ENCODE results near the gene RAG1. TPM values are rescaled to one million over a fixed set of nuclear protein-coding genes. Genes with fewer than 3 reads are reported as not detected.
A peak's percentile ranks its signal among the peaks of the same experiment; 100 is the strongest.
"Not testable (repeated sequence)": the region's sequence is repeated elsewhere in the genome, so short reads cannot be mapped to it uniquely, and the experiment has no call there.

The RAG1 gene
- 2.6 and 5.6 TPM in 2 replicates for total RNA-seq
- polyA plus RNA-seq (2012) = 2.3 TPM

DNA sequence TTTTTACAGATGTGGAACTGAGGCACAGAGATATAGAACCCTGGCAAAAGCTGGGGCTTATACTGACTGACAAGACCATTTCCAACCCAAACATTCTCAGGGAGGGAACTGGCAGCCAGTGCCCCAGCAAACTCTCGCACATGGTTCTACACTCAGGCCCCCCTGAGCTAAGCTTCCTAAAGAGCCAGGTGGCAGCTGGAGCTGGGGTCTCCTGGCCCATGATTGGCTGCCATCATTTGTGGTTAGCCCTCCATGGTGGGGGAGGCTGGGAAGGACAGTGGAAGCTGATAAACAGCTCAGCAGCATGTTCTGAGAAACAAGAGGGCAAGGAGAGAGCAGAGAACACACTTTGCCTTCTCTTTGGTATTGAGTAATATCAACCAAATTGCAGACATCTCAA, at the start of gene RAG1:
Gene RAG1 (plus strand): TSS at position 314 of the 400 bp plus-strand sequence. CDS start 5,298 bp downstream, outside the sequence.
- DNase-seq (ENCODE audit: low read depth) = no peak

DNA sequence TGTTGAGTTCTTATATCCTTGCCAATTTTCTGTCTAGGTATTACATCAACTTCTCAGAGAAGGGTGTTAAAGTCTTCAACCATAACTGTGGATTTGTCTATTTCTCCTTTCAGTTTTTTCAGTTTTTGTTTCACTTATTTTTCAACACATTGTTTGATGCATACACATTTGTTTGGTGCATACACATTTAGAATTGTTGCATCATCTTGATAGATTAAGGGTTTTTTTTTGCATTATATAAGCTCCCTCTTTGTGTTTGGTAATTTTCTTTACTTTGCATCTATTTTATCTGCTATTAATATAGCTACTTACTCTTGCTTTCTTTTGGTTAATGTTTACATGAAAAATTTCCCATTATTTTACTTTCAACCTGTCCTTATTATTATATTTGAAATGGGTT, 37.0 kb upstream of the RAG1 start:
- DNase-seq (ENCODE audit: low read depth) = no peak

DNA sequence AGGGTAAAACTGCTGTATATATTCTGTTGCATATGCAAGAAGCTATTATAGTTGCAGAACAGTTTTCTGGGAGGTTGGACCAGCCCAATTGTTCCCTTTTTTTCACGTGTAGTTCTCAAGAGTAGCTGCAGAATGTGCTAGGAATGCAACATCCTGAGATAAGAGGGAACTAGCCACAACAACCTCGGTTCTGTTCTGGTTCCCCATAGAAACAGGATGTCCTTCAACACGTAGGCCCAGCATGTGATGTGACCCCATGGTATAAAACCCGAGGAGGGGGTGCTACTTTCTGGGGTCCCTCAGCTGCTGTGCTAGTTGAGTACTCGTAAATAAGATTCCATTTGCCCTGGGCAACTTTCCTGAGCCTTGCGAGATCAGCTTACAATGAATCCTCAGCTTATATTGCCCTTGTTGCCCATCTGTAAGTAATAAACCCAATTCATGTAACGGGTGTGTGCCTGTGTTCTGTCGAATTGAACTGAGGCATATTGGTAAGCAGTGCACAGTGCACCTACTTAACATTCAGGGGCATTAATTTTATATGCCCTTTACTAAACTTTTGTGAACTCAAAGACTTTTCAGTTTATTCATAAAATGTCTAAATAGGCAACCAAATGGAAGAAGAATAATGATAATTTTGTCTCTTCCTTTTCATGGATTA, 34.7 kb upstream of the RAG1 start:
- no peak for DNase-seq (ENCODE audit: low read depth)

DNA sequence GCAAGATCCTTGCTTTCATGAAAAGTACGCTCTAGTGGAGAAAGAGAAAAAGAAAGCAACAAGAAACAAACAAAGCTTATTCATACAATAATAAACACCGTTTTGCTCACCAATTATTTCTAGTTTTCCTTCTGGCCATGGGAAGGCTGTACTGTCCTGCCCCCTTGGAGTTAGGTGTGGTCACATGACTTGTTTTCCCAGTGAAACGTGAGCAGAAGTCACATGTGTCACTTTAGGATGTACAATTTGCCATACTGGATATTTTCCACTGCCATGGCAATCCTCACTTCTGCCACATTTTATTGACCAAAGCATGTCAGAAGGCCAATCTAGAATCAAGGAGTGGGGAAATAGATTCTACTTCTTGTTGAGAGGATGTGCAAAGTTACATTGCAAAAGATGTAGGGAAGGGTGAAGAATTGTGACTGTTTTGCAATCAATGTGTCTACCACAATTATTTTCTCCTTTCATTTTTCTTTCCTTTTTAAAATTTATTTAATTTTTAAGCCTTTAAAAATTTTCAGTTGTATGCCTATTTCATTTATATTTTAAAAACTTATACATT, 33.4 kb upstream of the RAG1 start:
- no peak for DNase-seq (ENCODE audit: low read depth)

DNA sequence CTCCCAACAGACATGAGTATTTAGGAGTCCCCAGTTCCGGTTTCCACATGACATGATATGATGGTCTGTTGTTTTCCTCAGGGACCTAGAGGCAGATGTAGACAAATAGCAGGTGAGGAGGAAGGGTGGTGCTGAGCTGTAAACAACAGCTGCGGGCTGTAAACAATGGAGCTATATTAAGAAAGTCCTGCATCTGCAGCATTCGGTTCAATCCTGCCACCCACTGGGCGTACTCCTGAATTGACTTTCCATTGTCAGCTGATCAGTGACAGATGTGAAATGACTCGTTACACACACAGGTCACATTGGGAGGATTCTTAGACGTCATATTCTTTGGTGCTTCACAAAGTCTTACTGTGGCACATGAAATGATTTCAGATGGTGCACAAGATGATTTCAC, 26.8 kb upstream of the RAG1 start:
- DNase-seq (ENCODE audit: low read depth) = peak; percentile 92

DNA sequence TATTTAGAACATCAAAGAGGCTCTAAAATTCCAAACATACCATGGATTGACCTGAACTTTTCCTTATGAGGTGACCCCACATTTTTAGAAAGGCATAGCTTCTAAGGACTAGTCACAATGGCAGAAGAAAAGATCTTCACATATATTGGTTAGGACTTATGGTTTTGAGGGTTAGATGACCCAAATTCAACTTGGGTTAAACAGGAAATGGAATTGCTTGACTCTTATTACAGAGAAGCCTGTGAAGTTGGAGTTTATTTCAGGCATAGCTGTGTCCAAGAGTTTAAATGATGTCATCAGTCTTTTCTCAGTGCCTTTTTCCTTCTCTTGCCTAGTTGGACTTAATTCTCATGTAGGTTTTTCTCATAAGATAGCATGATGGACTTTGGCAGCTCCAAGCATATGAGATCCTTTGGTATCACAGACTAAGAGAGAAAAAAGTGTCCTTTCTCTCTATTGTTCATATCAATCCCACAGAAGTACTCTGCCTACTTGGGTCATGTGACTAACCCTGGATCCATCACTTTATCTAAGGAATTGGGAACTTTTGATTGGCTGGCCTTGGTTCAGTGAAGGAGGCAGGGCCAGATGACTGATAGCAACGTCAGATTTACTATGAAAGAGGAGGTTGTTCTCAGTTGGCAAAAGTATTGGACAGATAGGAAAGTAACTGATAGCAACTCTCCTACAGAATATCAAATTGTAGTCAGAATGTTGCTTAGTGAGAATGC, 17.3 kb upstream of the RAG1 start:
- DNase-seq (ENCODE audit: low read depth) = no peak

DNA sequence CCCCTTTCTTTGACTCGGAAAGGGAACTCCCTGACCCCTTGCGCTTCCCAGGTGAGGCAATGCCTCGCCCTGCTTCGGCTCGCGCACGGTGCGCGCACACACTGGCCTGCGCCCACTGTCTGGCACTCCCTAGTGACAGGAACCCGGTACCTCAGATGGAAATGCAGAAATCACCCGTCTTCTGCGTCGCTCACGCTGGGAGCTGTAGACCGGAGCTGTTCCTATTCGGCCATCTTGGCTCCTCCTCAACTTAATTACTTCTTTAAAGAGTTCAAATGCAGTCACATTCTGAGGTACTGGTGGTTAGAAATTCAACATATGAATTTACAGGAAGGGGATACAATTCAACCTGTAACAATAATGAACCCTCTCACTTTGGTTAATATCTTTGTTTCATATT, 10.4 kb upstream of the RAG1 start:
- not testable (repeated sequence) for DNase-seq (ENCODE audit: low read depth)

DNA sequence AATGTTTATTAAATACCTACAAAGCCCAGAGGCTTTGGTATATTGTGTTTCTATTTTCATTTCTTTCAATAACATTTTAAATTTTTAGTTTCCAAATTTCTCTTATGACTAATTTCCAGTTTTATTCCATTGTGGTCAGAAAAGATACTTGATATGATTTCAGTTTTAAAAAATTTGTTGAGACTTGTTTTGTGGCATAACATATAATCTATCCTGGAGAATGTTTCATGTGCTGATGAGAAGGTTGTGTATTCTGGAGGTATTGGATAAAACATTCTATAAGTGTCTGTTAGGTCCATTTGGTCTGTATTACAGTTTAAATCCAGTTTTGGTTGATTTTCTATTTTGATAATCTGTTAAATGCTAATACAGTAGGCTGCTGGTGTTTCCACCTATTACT, 9.8 kb upstream of the RAG1 start:
- DNase-seq (ENCODE audit: low read depth) = no peak

DNA sequence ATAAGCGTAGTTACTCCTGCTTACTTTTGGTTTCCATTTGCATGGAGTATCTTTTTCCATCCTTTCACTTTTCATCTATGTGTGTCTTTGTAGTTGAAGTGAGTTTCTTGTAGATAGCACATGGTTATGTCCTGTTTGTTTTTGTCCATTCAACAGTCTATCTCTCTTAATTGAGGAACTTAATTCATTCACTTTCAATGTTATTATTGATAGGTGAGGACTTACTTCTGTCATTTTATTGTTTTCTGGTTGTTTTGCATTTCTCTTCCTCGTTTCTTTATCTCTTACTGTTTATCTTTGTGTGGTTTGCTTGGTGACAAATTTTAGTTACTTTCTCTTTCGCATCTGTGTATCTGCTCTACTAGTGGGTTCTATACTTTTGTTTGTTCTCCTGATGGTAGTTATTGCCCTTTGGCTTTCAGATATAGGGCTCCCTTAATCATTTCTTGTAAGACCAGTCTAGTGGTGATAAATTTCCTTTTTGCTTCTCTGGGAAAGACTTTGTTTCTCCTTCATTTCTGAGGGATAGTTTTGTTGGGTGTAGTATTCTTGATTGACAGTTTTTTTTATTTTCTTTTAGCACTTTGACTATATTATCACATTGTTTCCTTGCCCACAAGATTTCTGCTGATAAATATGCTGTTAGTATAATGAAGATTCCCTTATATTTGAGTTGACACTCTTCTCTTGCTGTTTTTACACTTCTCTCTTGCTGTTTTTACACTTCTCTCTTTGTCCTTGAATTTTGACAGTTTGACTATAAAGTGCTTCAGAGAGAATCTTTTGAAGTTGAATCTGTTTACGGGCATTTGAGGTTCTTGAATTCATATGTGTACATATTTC, 9.0 kb upstream of the RAG1 start:
- no peak for DNase-seq (ENCODE audit: low read depth)

DNA sequence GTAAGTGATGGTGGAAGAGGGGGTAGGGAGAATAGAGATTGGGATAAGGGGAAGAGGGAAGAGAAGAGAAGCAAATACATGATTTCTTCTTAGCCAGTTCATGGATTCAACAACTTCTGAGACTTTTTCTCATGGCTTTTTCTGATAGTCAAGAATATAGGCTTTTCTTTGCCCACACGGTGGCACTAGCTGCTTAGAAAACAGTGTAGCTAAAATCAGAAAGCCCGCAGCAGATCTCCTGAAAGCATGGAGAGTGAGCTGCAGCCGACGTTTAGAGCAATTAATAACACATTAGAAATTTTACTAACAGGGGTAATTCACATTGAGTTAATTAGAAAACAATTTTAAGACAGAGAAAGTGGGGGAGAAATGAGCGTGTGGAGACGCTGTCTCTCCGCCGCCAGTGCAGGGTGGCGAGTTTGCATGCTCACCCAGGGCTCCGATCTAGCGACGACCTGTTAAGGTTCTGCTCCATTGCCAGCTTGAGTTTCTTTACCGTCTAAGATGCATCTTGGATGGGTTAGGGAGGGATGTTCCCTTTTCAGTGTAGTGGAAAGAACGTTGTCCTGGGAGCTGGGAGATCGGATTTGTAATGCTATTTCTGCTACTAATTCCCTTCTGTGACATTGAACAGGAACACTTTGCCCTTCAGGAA, 3.3 kb upstream of the RAG1 start:
- peak; percentile 82 for DNase-seq (ENCODE audit: low read depth)

DNA sequence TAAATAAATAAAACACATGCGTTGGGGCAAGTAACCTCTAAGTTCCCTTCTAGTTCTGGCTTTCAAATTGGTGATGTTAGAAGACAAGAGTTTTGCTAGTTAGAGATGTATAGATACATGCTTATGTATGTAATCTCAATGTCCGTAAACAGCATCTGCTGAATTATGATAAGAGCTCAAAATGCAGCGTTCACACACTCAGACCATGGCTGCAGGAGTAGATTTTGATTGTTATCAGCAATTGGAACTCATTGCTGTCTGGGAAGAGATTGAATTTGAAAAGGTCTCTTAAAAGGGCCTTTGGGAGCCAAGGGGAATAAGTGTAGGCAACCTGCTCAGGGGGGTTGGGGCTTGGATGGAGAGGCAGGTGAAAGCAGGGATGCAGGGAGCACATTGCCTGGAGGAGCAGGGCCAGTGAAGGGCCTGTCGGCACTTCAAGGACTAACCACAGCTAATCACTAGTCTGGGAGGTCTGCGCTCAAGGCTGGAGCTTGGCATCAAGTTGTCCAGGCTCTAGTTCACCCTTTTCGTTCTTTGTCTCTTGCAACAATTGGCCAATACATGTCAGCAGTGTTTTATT, 2.7 kb upstream of the RAG1 start:
- no peak for DNase-seq (ENCODE audit: low read depth)

DNA sequence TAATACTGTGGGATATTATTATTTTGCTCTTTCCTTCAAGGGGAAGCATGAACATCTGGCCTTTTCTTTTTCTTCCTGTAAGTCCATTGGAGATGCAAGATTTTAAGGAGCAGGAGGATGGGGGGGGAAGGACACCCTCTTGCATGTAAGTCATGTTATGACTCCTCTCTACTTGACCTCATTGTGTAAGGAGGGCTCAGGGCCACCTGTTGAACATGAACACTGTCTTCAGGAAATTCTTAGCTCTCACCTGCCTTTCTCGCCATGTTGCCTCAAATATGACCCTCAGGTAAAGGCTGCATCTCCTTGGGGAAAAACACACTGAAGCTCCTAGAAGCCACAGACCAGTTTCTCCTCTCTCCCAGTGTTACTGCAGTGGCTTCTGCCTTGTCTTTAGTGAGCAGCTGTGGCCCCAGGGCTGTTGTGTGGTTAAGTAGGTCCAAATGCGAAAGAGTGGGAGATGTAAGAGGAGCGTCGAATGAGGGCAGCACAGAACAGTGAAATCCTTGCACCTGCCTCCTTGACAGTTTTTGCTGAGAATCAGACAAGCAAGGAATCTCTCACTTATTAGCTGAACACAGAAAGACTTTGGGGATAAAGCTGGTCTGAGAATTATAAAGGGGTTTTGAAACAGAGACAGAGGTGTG, 1.3 kb upstream of the RAG1 start:
- peak; percentile 35 for DNase-seq (ENCODE audit: low read depth)

DNA sequence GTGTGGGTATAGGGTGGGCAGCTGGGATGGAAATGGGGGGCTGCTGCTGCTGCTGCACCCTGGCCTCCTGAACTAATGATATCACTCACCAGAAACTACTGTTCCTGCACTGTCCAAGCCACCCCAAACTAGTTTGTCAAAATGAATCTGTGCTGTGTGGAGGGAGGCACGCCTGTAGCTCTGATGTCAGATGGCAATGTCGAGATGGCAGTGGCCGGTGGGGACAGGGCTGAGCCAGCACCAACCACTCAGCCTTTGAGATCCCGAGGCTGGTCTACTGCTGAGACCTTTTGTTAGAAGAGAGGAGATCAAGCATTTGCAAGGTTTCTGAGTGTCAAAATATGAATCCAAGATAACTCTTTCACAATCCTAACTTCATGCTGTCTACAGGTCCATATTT, 1.3 kb downstream of the RAG1 start:
- DNase-seq (ENCODE audit: low read depth) = no peak

DNA sequence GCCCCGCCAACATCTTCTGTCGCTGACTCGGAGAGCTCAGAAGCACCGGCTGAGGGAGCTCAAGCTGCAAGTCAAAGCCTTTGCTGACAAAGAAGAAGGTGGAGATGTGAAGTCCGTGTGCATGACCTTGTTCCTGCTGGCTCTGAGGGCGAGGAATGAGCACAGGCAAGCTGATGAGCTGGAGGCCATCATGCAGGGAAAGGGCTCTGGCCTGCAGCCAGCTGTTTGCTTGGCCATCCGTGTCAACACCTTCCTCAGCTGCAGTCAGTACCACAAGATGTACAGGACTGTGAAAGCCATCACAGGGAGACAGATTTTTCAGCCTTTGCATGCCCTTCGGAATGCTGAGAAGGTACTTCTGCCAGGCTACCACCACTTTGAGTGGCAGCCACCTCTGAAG, 6.7 kb downstream of the RAG1 start:
- no peak for DNase-seq (ENCODE audit: low read depth)

DNA sequence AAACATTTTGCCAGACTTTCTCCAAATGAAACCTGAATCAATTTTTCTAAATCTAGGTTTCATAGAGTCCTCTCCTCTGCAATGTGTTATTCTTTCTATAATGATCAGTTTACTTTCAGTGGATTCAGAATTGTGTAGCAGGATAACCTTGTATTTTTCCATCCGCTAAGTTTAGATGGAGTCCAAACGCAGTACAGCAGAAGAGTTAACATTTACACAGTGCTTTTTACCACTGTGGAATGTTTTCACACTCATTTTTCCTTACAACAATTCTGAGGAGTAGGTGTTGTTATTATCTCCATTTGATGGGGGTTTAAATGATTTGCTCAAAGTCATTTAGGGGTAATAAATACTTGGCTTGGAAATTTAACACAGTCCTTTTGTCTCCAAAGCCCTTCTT, 9.6 kb downstream of the RAG1 start:
- DNase-seq (ENCODE audit: low read depth) = no peak

DNA sequence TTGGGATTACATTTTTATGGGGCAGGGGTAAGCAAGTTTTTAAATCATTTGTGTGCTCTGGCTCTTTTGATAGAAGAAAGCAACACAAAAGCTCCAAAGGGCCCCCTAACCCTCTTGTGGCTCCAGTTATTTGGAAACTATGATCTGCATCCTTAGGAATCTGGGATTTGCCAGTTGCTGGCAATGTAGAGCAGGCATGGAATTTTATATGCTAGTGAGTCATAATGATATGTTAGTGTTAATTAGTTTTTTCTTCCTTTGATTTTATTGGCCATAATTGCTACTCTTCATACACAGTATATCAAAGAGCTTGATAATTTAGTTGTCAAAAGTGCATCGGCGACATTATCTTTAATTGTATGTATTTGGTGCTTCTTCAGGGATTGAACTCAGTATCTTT, 10.1 kb downstream of the RAG1 start:
- DNase-seq (ENCODE audit: low read depth) = peak; percentile 79

DNA sequence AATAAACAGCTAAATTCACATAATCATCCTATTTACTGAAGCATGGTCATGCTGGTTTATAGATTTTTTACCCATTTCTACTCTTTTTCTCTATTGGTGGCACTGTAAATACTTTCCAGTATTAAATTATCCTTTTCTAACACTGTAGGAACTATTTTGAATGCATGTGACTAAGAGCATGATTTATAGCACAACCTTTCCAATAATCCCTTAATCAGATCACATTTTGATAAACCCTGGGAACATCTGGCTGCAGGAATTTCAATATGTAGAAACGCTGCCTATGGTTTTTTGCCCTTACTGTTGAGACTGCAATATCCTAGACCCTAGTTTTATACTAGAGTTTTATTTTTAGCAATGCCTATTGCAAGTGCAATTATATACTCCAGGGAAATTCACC, 10.7 kb downstream of the RAG1 start:
- no peak for DNase-seq (ENCODE audit: low read depth)

DNA sequence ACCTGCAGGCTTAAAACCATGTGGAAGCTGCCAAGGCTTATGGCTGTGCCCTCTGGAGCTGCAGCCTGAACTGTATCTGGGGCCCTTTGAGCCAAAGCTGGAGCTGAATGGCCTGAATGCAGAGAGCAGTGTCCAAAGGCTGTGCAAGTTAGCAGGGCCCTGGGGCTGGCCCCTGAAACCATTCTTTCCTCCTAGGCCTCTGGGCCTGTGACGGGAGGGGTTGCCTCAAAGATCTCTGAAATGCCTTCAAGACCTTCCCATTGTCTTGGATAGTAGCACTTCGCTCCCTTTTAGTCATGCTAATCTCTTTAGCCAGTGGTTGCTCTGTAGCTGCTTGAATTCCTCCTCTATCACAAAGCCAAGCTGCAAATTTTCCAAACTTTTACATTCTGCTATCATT, 13.7 kb downstream of the RAG1 start:
- DNase-seq (ENCODE audit: low read depth) = no peak

DNA sequence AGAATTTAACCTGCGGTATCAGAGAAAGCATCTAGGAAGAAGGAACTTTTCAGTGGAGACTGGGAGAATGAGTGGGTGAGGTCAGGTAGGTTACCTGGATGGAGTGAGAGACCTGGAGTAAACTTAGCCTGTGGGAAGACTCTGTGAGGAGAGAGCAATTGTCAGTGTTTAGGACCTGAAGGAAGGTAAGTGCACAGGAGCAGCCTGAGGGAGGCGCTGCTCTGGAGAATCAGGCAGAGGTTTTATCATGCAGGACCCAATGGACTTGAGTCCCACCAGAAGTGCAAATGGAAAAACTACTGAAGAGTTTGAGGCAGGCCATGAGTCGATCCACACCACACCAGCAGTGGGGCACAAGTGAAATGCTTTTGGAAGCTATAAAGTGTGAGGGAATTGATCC, 15.9 kb downstream of the RAG1 start:
- DNase-seq (ENCODE audit: low read depth) = no peak

DNA sequence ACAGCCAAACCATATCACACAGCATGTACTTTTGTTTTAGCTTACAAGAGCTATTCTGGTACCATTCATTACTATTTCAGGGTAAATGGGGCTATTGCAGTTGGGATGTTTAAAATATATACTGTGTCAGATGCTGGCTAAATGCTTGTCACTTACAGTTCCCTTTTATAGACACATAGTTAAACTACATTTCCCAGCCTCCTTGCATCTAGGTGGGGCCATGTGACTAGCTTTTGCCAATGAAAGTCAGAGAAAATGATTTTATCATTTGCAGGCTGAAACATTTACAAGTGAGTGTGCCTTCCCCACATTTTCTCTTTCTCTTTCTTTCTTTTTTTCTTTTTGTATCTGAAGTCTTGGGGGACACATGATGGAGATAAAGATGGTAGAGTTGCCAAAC, 18.7 kb downstream of the RAG1 start:
- DNase-seq (ENCODE audit: low read depth) = no peak
